ENCODE results near the gene ADCY6.

Gene ADCY6

DNA sequence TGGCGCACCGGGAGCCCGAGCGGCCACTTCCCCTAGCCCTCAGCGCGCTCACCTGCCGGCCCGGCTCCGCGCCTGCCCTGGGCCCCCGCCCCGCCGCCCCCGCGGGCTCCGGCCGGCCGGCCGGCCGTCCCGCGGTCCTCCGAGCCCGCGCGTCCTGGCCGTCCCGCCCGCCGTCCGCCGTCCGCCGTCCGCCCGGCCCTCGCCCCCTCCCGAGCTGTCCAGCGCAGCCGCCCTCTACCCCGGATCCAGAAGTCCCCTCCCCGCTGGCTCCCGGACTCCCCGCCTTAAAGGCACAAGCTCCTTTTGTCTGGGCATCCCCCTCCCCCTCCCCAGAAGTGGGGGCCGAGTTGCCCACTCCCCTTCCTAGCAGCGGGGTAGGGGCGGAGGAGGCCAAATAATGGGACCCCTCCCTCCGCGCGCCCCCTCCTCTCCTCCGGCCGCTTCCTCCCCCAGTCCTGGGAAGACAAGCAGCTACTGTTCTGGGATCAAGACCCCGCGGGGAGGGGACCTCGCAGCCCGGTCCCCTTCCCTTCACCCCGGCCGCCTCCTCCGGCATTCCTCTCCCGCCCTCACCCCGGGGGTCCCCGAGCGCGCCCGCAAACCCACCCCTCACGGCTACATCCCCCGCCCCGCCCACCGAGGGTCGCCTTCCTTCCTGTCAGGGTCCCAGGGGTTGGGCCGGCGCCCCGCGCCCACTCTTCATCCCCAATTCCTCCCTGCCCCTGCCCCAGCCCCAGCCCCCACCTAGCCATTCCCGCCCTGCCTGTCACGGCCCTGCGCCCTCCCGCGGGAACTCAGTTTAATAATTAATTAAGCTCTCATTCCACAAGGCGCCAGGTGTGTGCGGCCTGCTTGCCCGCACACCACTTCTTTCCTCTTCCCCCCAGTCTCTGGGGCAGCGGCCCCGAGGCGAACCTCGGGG lies at the start of gene ADCY6:
Gene ADCY6 (minus strand): TSS at position 236 of the 922 bp plus-strand sequence. CDS start 5,655 bp downstream, outside the sequence.
- no peak for DNase-seq (ENCODE audit: low read depth in 3 of 3, low spot score in 1 of 3)

DNA sequence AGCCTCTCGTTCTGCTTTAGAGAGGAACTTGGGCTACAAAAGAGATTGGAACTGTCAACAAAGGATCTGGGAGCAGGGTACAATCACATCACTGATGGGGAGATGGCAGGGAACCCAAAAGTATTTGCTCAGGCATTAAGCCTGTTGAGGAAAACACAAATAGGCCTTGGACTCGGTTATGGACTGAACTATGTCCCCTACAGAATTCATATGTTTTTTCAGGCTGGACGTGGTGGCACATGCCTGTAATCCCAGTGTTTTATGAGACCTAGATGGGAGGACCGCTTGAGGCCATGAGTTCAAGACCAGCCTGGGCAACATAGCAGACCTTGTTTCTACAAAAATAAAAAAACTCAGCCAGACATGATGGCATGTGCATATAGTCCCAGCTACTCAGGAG lies 49.2 kb upstream of the ADCY6 start:
- no peak for DNase-seq (ENCODE audit: low read depth in 3 of 3, low spot score in 1 of 3)

DNA sequence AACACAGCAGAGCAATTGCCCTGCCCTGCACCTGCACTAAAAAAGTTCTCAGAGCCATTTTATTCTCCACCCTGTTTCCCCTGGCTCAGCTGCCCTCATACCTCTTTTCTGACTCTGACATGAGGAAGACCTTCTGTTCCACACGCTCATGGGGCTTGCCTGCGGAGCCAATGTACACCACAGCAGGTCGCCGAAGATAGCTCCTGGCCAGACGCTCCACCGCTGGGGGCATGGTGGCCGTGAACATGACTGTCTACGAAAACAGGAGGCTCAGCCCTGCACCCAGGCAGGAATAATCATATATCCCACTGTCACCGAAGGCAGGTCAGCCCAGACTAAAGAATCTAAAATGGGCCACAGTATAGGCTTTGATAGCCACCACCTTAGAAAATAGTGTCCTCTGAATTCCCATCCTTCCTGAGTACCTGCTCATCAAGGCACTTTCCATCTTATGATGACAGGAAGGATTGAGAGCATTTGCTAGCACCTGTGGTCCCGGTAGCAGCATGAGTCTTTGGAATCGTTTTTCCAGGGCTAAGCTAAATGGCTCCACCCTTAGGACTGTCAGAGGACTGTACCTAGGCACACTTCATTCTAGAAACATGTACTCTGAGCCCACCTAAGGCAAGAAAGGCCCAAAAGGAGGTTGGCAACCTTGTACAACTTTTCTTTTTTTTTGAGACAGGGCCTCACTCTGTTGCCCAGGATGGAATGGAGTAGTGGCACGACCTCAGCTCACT lies 43.6 kb upstream of the ADCY6 start:
- no peak for DNase-seq (ENCODE audit: low read depth in 3 of 3, low spot score in 1 of 3)

- DNase-seq (ENCODE audit: low read depth in 3 of 3, low spot score in 1 of 3): no peak
Measured at GRCh38 chr12:48831257-48831656, 42.4 kb upstream of the ADCY6 start.

DNA sequence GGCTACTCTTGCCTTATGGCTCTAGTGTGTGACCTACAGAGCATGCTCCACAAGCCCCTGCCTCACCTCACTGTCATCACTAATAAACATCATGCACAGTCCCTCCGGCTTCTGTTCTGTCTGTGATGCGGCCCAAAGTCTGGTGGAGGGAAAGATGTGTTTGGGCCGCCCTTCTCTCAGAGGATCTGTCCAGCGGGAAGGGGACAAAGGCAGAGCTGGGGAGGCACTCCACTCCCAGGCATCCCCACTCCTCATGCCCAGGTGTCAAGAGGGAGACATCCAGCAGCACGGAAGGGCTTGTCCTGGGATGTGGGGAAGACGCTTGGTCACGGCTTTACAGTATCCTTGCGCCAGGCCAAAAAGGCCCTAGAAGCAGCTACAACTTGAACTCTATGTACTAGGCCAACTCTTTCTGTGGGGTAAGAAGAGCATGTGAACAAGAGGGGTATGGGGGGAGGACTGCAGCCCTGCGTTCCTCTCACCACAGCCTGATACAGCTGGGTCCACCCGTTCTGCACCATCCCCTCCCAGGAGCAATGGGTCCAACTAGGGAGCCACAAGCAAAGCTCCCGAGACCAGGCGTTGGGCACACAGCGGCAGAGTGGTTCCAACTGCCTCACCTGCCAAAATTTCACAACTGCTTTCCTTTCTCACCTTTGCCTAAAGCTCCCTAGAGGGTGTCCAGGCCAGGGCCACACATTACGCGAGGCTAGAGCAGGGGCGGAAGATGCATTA lies 40.1 kb upstream of the ADCY6 start:
- no peak for DNase-seq (ENCODE audit: low read depth in 3 of 3, low spot score in 1 of 3)

DNA sequence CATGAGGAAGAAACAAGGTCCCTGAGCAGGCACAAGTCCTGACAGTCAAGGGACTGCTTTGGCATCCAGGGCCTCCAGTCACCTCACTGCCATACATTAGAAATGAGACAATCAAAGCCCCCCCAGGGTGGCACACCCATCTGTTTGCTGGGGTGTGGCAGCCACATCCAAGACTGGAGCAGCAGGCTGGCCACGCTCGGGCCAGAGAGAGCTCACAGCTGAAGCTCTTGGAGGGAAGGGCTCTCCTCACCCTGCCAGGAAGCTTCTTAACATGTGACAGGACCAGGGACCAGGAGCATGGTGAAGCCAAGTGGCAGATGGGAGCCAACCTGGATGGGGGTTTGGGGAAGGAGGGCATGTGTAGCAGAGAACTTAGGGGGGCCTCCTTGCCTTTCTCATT lies 39.4 kb upstream of the ADCY6 start:
- no peak for DNase-seq (ENCODE audit: low read depth in 3 of 3, low spot score in 1 of 3)

- DNase-seq (ENCODE audit: low read depth in 3 of 3, low spot score in 1 of 3): no peak
Measured at GRCh38 chr12:48827513-48828096, 38.7 kb upstream of the ADCY6 start.

DNA sequence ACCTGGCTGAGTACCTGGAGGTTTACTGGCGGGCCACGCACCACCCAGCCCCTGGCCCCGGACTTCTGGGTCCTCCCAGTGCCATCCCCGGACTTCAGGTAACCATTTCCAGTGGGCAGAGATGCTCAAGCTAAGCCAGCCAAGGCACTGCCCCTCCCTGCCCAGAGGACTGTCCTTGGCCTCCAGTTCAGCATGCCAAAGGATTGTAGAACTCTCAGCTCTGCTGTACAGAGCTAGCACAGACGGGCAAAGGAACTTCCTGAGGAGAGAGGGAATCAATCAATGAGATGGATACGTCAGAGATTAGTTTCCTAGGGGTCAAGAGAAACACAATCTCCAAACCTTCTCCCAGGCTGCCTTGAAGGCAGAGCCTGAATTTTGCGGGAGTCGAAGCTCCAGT lies 38.1 kb upstream of the ADCY6 start:
- no peak for DNase-seq (ENCODE audit: low read depth in 3 of 3, low spot score in 1 of 3)

DNA sequence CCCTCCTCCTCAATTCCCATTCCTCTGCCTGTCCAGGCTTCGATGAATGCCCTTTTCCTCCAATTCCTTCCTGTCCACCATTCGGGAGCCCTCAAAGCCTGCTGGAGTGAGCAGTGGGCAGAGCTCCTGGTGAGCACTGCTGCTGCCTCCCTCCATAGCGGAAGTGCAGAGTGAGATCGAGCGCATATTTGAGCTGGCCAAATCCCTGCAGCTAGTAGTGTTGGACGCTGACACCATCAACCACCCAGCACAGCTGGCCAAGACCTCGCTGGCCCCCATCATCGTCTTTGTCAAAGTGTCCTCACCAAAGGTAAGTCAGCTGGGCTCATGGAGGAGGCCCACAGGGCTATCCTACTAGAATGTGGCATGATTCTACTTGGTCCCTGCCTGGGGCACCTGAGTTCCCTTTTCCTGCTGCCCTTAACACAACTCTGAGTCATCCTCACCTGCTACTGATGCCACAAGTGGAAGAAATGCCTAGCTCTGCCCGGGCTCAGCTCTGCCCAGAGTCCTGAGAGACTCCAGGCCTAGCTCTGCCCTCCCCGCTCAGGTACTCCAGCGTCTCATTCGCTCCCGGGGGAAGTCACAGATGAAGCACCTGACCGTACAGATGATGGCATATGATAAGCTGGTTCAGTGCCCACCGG lies 37.4 kb upstream of the ADCY6 start:
- no peak for DNase-seq (ENCODE audit: low read depth in 3 of 3, low spot score in 1 of 3)

GRCh38 chr12:48824905-48825304 lies 36.0 kb upstream of the ADCY6 start:
- DNase-seq (ENCODE audit: low read depth in 3 of 3, low spot score in 1 of 3): no peak

DNA sequence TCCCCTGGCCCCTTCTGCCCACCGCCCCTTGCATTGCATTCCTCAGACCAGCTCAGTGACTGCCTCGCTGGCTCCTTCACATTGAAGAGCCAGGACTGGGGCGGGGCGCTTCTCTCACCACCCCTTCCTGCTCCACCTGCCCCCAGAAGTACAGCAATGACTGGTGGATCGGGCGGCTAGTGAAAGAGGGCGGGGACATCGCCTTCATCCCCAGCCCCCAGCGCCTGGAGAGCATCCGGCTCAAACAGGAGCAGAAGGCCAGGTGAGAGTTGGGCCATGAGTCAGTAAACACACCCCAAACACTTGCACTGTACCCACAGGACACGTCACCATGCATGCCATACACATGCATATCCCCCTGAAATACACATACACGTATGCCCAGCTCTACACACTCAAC lies 35.2 kb upstream of the ADCY6 start:
- DNase-seq (ENCODE audit: low read depth in 3 of 3, low spot score in 1 of 3): no peak

DNA sequence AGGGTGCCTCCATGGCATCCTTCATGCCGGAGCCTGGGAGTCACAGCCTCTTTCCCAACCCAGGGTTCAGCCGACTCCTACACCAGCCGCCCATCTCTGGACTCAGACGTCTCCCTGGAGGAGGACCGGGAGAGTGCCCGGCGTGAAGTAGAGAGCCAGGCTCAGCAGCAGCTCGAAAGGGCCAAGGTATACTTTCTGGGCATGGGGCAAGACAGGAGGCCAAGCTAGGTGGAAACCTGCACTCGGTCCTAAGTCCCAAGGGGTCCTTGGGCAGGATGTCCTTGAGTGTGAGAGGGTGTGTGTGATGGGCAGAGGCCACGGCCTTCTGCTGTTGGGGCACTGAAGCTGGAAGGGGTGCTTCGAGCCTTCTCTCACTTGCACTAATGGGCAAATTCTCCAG lies 34.4 kb upstream of the ADCY6 start:
- DNase-seq (ENCODE audit: low read depth in 3 of 3, low spot score in 1 of 3): no peak

GRCh38 chr12:48822711-48823110 lies 33.8 kb upstream of the ADCY6 start:
- no peak for DNase-seq (ENCODE audit: low read depth in 3 of 3, low spot score in 1 of 3)

DNA sequence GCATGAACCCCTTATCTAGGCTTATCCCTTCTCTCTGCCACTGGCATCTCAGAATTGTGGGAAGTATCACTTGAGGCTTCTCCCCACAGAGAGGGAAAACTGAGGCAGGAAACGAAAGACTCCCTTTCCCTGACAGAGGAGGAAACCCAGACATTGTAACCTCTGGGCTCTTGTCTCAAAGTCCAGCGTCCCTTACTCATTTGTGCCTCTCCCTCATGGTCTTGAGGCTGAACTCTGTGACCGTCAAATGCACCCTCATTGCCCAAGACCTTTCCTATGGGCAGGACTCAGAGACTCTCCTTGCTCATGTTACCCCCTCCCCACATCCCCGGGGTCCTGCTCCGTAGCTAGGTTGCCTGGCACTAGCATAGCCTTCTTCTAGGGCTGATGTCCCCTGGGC lies 33.2 kb upstream of the ADCY6 start:
- no peak for DNase-seq (ENCODE audit: low read depth in 3 of 3, low spot score in 1 of 3)

DNA sequence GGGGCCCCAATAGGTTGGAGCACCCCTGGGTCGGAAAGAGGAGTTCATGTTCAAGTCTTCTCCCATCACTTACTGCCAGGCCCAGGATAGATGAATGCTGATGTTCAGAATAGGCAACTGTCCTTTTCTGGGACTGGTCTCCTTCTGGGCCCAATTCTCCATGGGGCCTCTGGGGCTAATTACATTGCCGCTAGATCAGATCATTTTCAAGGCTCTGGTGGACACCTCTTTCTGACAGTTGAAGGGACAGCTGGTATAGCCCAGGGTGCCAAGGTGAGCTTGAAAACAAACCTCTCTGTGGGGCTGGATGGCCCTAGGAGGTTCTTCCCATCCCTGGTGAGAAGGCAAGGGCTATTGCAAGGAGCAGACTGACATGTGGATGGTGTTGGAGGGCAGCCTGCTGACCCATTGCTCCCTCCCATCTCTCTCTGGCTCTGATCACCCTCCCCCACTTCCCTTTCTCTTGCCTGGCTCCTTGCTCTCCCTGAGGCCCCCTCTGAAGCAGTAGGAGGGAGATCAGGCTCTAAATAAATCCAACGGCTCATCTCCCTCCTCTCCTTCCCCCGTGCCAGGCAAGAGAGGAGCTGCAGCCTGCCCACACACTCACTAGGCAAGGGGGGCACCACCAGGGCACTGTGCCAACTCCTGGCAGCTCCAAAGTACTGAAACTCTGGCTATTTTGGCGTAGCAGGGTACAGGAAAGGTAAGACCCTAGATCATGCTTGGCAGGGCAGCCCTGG lies 31.3 kb upstream of the ADCY6 start:
- DNase-seq (ENCODE audit: low read depth in 3 of 3, low spot score in 1 of 3): no peak

DNA sequence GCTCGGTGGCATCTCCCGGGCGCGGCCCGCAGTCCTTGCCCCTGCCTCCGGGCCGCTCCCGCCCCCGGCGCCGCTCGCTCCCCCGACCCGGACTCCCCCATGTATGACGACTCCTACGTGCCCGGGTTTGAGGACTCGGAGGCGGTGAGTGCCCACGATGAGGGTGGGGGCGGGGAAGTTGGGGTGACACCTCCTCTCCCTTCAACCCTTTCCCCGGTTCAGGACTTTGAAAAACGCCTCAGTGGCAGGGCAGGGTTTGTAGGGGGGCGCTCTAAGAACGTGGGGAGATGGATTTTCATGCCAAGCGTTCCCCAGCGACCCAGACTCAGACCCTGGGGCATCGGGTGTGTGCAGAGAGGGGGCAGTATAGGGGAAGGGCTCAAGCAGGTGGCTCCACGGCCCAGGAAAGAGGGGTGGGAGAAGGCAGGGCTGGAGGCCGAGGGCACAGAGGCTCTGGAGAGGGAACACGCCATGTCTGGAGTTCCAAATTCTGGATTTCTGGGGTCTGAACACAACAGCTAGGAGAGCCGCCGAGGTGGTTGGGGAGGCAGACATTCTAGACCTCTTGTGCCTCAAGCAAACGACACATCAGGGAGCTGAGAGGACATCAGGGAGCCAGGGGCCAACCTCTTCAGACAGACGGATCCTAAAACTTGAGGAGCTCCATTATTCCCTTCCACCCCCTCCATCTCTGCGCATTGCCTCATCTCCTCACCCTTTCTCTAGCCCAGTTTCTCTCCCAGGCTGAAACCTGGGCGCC lies 30.1 kb upstream of the ADCY6 start:
- DNase-seq (ENCODE audit: low read depth in 3 of 3, low spot score in 1 of 3): no peak

DNA sequence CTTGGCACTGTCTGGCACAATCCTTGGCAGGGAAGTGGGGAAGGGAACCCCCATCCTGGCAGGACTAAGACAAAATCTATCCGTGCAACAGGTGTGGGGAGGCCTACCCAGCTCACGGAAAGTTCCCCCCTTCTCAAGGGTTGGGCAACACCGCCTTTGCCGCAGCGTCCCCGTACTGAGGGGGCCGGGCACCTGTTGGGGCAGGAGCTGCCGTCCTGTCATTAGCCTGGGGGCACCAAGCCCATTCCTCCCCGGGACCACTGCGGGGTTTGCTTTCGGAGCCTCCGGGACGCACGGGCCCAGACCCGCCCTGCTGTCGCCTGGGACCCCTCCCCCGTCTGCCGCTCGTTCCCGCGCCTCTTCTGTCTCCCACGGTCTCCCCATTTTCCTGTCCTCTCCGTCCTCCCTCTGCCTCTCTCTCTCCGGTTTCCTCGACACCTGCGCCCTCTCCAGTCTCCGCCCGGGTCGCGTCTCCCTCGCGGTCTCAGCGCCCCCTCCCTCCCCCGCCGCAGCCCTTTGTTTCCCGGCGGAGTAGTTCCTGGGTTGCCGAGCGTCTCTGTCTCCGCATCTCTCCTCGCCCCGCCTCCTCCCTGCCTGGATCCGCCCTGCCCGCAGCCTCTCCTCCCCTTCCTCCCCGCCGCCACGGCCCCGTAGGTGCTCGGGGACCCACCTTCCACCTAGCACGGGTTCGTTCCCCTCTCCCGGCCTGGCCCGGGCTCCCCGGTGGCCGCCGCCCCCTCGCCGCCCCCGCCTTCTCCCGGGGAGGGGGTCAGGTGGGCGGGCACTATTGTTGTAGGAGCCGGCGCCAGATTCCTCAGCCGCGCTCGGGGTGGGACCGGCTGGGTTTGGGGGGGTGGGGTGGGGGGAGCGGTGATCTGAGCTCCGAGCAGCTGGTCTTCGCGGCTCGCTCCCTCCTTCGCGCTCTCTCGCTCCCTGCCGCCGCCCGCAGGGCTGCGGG lies 29.3 kb upstream of the ADCY6 start, which contains the start of gene CACNB3:
Gene CACNB3 (plus strand): TSS at position 624 of the 958 bp plus-strand sequence. CDS start 434 bp downstream, outside the sequence.
- peak; percentile 38 to 68 (median 45) for DNase-seq (ENCODE audit: low read depth in 3 of 3, low spot score in 1 of 3)

Data from stimulated activated CD4-positive, alpha-beta T cell treated with anti-CD3 and anti-CD28 coated beads, TNF-alpha, amount 100 ng/mL, for 1 hour (primary cell).